Coronary artery (tissue), 2 donors: Measurements from ENCODE around the gene SUSD6.
"Not testable (repeated sequence)": the region's sequence is repeated elsewhere in the genome, so short reads cannot be mapped to it uniquely, and the experiment has no call there.

Experiments
- DNase-seq: peaks from one replicate; pipeline ENCODE4 v3.0.0-alpha.2; 2017; ENCODE audit warnings: low spot score
- H3K27ac ChIP-seq, 2 donors: fragments of 200-600 bp; sonication (generic); one replicate each; pipeline ENCODE4 v1.5.1; 2016 to 2019
- H3K4me3 ChIP-seq: fragments of 200-600 bp; sonication (generic); 2 replicates; pipeline ENCODE4 v1.5.1; 2016; ENCODE audit warnings: mild to moderate bottlenecking, moderate library complexity
- TF ChIP-seq, protein P1 (sequence below): fragments of 200-600 bp; sonication (generic); IDR thresholded peaks from one replicate; pipeline ENCODE4 v1.5.1; 2019; ENCODE audit warnings: antibody characterized with exemption

Gene SUSD6

DNA sequence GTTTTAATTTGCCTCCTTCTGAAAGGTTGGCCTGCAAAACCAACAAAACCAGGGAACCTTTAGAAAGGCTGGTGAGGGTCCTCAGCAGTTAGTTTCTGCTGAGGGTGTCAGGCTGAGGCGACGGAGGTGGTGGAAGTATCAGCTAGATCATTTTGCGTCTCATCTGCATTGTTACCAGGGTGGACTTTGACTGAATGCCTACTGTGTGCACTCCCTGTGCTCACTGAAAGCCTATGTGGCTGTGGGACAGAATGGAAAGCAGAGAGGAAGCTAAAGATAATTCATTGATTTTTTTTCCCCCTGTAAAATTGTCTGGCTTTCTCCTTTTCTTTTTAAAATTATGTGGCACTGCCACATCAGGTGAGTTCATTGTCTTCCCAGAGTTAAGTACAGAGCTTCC lies 87.2 kb downstream of the SUSD6 start:
- DNase-seq: no peak
- H3K4me3 ChIP-seq: no peak overlapping the region
- TF ChIP-seq, protein P1, sequence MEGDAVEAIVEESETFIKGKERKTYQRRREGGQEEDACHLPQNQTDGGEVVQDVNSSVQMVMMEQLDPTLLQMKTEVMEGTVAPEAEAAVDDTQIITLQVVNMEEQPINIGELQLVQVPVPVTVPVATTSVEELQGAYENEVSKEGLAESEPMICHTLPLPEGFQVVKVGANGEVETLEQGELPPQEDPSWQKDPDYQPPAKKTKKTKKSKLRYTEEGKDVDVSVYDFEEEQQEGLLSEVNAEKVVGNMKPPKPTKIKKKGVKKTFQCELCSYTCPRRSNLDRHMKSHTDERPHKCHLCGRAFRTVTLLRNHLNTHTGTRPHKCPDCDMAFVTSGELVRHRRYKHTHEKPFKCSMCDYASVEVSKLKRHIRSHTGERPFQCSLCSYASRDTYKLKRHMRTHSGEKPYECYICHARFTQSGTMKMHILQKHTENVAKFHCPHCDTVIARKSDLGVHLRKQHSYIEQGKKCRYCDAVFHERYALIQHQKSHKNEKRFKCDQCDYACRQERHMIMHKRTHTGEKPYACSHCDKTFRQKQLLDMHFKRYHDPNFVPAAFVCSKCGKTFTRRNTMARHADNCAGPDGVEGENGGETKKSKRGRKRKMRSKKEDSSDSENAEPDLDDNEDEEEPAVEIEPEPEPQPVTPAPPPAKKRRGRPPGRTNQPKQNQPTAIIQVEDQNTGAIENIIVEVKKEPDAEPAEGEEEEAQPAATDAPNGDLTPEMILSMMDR: no peak
- no peak overlapping the region for H3K27ac ChIP-seq

DNA sequence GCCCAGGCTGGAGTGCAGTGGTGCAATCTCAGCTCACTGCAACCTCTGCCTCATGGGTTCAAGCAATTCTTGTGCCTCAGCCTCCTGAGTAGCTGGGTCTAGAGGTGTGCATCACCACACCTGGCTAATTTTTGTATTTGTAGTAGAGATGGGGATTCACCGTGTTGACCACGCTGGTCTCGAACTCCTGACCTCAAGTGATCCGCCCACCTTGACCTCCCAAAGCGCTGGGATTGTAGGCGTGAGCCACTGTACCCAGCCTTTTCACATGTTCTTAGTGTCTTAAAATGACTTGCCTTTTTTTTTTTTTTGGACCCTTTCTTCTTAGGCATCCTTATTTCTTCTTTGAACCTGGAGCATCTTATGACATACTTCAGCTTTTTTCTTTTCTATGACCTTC lies 87.8 kb downstream of the SUSD6 start:
- not testable (repeated sequence) for H3K4me3 ChIP-seq

DNA sequence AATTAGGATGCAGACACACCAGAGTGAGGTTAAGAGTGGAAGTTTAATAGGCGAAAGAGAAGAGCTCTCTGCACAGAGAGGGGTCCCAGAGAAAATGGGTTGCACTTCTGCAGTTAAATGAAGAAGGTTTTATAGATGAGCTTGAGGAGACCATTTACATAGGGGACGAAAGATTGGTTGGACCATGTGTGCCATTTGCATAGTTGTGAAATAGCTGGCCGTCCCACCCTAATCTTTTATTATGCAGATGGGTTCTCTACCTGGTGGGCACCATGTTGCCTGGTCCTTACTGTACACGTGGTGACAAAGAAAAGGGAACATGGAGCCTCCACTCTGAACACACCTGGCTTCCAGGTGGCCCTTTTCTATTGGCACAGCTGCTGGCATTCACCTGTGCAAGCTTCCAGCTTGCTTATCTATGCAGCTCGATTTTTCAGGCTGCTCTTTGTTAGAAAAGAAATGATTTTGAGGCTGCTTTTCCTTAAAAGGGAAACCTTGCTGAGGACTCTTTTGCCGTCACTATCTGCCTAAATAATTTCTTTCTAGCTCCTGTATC lies 88.4 kb downstream of the SUSD6 start:
- H3K4me3 ChIP-seq: no peak overlapping the region
- DNase-seq: no peak
- TF ChIP-seq, protein P1: no peak
- H3K27ac ChIP-seq: no peak overlapping the region

More for the DNA sequence above, 87.8 kb downstream of the SUSD6 start:
- H3K27ac ChIP-seq, DNase-seq: not testable (repeated sequence)

DNA sequence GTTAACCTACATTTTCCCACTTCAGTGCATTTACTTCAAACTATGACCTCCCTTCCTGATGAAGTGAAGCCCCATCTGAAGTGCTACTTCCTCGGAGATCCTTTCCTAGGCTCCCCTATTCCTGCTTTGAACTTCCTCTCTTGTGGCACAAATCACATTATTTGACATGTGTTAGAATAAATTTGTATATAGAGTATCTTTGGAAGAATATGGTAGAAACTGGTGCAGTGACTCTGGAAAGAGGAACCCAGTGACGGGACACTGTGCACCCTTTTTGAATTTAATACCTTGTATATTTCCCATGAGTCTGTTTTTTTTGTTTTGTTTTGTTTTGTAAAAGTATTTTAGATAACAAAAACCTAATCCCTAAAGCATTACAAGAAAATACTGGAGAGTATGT lies 89.2 kb downstream of the SUSD6 start:
- no peak for DNase-seq
- no peak overlapping the region for H3K27ac ChIP-seq
- TF ChIP-seq, protein P1: no peak

DNA sequence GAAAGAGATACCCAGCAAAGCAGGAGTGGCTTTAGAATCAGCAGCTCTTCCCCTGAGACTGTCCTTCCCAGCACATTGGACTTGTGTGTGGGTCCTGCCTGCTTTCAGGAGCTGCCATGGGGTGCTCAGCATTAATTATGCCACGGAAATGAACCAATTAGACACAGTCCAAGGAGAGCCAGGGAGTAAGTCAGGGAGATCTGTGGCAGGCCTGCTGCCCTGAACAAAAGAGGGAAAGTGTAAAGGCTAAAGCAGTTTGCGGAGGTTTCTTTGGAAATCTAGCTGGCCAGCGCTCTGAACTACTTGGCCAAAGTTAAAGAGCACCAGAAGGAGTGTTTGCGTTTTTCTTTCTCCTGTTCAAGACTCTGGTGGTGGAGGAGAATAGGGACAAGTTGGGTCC lies 89.9 kb downstream of the SUSD6 start:
- no peak overlapping the region for H3K4me3 ChIP-seq
- no peak for DNase-seq
- no peak overlapping the region for H3K27ac ChIP-seq
- TF ChIP-seq, protein P1: no peak

More for the DNA sequence above, 89.2 kb downstream of the SUSD6 start:
- no peak overlapping the region for H3K4me3 ChIP-seq

DNA sequence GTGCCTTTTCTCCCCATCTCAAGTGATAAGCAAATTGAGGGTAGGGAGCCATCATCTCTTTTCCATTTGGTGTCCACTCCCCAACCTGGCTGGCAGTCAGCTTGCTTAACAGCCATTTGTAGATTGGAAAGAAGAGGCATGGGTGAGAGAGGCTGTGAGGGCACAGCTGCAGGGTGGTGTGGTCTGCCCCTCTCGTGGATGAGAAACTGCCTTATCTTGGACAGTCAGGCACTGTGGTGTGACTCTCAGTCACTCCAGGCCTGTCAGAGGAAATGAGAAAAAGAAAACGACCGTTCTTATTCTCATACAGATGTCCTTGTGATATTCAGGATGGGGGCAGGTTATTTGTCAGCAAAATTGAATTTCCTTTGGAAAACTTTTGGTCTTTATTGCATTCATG lies 90.5 kb downstream of the SUSD6 start:
- DNase-seq: no peak
- TF ChIP-seq, protein P1: no peak
- Histone ChIP-seq H3K4me3 (no peak overlapping the region), H3K27ac (peak overlapping the region in 1 of 2 donors; percentile 20)

DNA sequence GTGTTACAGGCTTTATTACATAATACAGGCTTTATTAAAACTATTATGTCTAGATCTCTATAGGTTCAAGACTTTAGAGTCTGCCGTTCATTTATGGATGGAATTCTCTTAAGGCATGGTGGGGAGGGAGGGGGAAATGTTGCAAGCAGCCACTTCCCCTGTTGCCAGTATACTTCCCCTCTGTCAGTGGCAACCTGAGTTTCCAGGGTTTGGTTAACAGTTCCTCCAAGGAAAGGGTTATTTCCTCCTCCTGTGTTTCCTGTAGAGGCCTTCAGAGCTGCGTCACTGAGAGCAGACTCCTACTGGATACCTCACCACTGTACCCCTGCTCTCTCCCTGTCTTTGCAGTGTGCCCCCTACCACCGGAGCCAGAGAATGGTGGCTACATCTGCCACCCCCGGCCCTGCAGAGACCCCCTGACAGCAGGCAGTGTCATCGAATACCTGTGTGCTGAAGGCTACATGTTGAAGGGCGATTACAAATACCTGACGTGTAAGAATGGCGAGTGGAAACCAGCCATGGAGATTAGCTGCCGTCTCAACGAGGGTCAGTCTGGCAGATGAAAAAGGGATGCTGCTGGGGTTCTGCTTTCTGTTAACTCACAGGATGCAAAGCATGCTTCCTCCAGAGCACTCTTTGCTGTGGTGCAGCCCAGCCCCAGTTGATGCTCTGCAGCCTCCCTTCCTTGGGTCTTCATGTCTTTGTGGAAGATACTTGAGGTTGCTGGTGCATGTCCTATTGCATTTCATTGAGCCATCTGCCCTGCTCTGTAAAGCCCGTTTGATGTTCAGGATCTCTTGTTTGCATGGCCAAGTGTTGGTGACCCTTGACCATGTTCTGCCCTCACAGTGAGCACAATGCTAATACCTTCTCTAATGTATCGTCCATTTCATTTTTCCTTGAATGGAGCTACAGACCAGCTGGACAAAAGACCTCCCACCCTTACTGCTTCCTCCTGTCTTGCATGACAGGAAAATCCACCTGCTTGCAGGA lies 91.9 kb downstream of the SUSD6 start:
- TF ChIP-seq, protein P1: no peak
- H3K4me3 ChIP-seq: no peak overlapping the region
- H3K27ac ChIP-seq: peak overlapping the region in 1 of 2 donors; percentile 53
- DNase-seq: no peak
